Thoracic aorta (tissue), 2 donors: ENCODE measurements around the gene MAPT. TPM values are rescaled to one million over a fixed set of nuclear protein-coding genes. Genes with fewer than 3 reads are reported as not detected.

Experiments
- ATAC-seq: fragments of 150-250 bp; one replicate; pipeline ENCODE4 v1.8.0; 2017; ENCODE audit warnings: low read depth; ENCODE audit not compliant: insufficient number of reproducible peaks, low FRiP score
- DNase-seq: peaks from one replicate; pipeline ENCODE4 v3.0.0-alpha.2; 2020; ENCODE audit warnings: low spot score
- H3K27ac ChIP-seq, 2 donors: fragments of 200-600 bp; sonication (generic); 1 replicate in 1 of 2; 2 replicates in 1 of 2; pipeline ENCODE4 v1.5.1; 2016; ENCODE audit warnings: mild to moderate bottlenecking in 2 of 2, moderate library complexity in 2 of 2
- H3K27me3 ChIP-seq: fragments of 200-600 bp; sonication (generic); replicated peaks from 2 replicates; pipeline ENCODE4 v1.6.0; 2016; ENCODE audit warnings: mild to moderate bottlenecking; ENCODE audit not compliant: insufficient read depth
- H3K36me3 ChIP-seq: fragments of 200-600 bp; sonication (generic); one replicate; pipeline ENCODE4 v1.5.1; 2016
- H3K4me1 ChIP-seq, 2 donors: fragments of 200-600 bp; sonication (generic); 1 replicate in 1 of 2; 2 replicates in 1 of 2; pipeline versions ENCODE4 v1.5.1 to v1.6.0; 2016; ENCODE audit warnings: low read depth in 2 of 2, mild to moderate bottlenecking in 1 of 2; ENCODE audit not compliant: control insufficient read depth in 1 of 2
- H3K4me3 ChIP-seq: fragments of 200-600 bp; sonication (generic); 2 replicates; pipeline ENCODE4 v1.5.1; 2016; ENCODE audit warnings: mild to moderate bottlenecking
- H3K9me3 ChIP-seq: fragments of 200-600 bp; sonication (generic); 2 replicates; pipeline ENCODE4 v1.5.1; 2016
- CTCF ChIP-seq: fragments of 200-600 bp; sonication (generic); IDR thresholded peaks from one replicate; pipeline ENCODE4 v1.5.1; 2019; ENCODE audit warnings: antibody characterized with exemption
- total RNA-seq, 2 donors: library from RNA; depleted of rRNA; stranded (reverse); fragments of >200 nt; gene quantifications; one replicate each; pipeline versions ENCODE4 v1.1.0 to v1.2.3, GENCODE V29; 2016

MAPT gene
- 1 to 10 TPM; 3.1 to 4.6 TPM for total RNA-seq

GRCh38 chr17:45894022-45894784 is at the start of gene MAPT:
Gene MAPT (plus strand): TSS chr17:45894554. CDS start chr17:45962338, 67,784 bp downstream.
- ATAC-seq, result peak; percentile 75
- H3K27ac ChIP-seq, result no peak within 1 kb of the TSS

GRCh38 chr17:45844695-45845375 is 49.5 kb upstream of the MAPT start, which contains the start of gene SPPL2C:
Gene SPPL2C (plus strand): TSS chr17:45844881. CDS start chr17:45844907, 26 bp downstream.
- no peaks in the 10 kb centered on the region for H3K27me3 ChIP-seq
- ATAC-seq, result no peak
- no peak within 1 kb of the TSS for H3K27ac ChIP-seq

More at GRCh38 chr17:45894022-45894784, at the start of gene MAPT:
- Histone ChIP-seq H3K36me3 (no peaks in the 10 kb centered on the region), H3K4me1 (peaks cover 14 to 34% of the 10 kb centered on the region in 2 donors), H3K27me3 (no peaks in the 10 kb centered on the region), H3K4me3 (peak within 1 kb of the TSS; percentile 99), H3K9me3 (no peaks in the 10 kb centered on the region)
- DNase-seq, result peak; percentile 37
- peak; percentile 94 for TF ChIP-seq CTCF

GRCh38 chr17:45845376-45846185 is 48.8 kb upstream of the MAPT start:
- Histone ChIP-seq H3K27ac (no peak overlapping the region), H3K9me3 (no peaks in the 10 kb centered on the region), H3K27me3 (no peaks in the 10 kb centered on the region), H3K36me3 (no peaks in the 10 kb centered on the region), H3K4me1 (no peaks in the 10 kb centered on the region), H3K4me3 (no peak overlapping the region)
- ATAC-seq (no peak), DNase-seq (no peak)
- no peak for TF ChIP-seq CTCF

More at GRCh38 chr17:45844695-45845375, 49.5 kb upstream of the MAPT start, which contains the start of gene SPPL2C:
- Histone ChIP-seq H3K36me3 (no peaks in the 10 kb centered on the region), H3K9me3 (no peaks in the 10 kb centered on the region), H3K4me3 (no peak within 1 kb of the TSS), H3K4me1 (no peaks in the 10 kb centered on the region)
- TF ChIP-seq CTCF, result no peak
- DNase-seq, result no peak

GRCh38 chr17:45846223-45846622 is 48.1 kb upstream of the MAPT start:
- no peaks in the 10 kb centered on the region for H3K4me1 ChIP-seq
- H3K27me3 ChIP-seq, result no peaks in the 10 kb centered on the region
- no peaks in the 10 kb centered on the region for H3K9me3 ChIP-seq
- DNase-seq (no peak), ATAC-seq (no peak)
- no peak overlapping the region for H3K4me3 ChIP-seq
- no peaks in the 10 kb centered on the region for H3K36me3 ChIP-seq
- no peak for TF ChIP-seq CTCF
- H3K27ac ChIP-seq, result no peak overlapping the region
